WTC11 (cell line): ENCODE measurements around the gene GNAO1. TPM values are rescaled to one million over a fixed set of nuclear protein-coding genes. Genes with fewer than 3 reads are reported as not detected.

Experiments
- ATAC-seq: fragments of 200-7000 bp; cut with Tn5 transposase; 2 replicates; pipeline ENCODE4 v1.10.0; 2021; ENCODE audit warnings: mild to moderate bottlenecking, moderate library complexity
- CTCF ChIA-PET: fragments of 300-600 bp; sonication (Branson Sonifier 250); formaldehyde crosslinking; loops from one replicate; lab custom pipeline; 2021; ENCODE audit warnings: antibody characterized with exemption; lab: Charles Lee
- POLR2A ChIA-PET: fragments of 350-600 bp; sonication (Branson Sonifier 250); formaldehyde crosslinking; loops from one replicate; lab custom pipeline; 2021; ENCODE audit warnings: antibody characterized with exemption; lab: Charles Lee
- DNase-seq: peaks from one replicate; pipeline ENCODE4 v3.0.0; 2021; ENCODE audit warnings: low spot score
- H3K27ac Mint-ChIP-seq: 2 replicates; pipeline ENCODE4 v1.8.0; 2021; ENCODE audit warnings: mixed read lengths
- H3K27me3 Mint-ChIP-seq: 2 replicates; pipeline ENCODE4 v1.8.0; 2021; ENCODE audit warnings: low read depth, mild to moderate bottlenecking, moderate library complexity, mixed read lengths
- H3K36me3 Mint-ChIP-seq: 2 replicates; pipeline ENCODE4 v1.8.0; 2021; ENCODE audit warnings: mixed read lengths
- H3K4me1 Mint-ChIP-seq: 2 replicates; pipeline ENCODE4 v1.8.0; 2022; ENCODE audit warnings: mixed read lengths
- H3K4me3 Mint-ChIP-seq: 2 replicates; pipeline ENCODE4 v1.8.0; 2021; ENCODE audit warnings: mild to moderate bottlenecking, moderate library complexity, mixed read lengths
- H3K9me3 Mint-ChIP-seq: 2 replicates; pipeline ENCODE4 v1.8.0; 2021; ENCODE audit warnings: mixed read lengths
- FOXJ3 ChIP-seq: sonication (generic); formaldehyde crosslinking; IDR thresholded peaks from 2 replicates; pipeline ENCODE4 v1.9.0; 2021; ENCODE audit warnings: missing genetic modification reagents, mild to moderate bottlenecking, borderline replicate concordance
- FOXP1 ChIP-seq: sonication (generic); formaldehyde crosslinking; IDR thresholded peaks from 2 replicates; pipeline ENCODE4 v1.8.0; 2022; ENCODE audit warnings: missing genetic modification reagents, mild to moderate bottlenecking, moderate library complexity, borderline replicate concordance
- IRF2 ChIP-seq: sonication (generic); formaldehyde crosslinking; IDR thresholded peaks from 2 replicates; pipeline ENCODE4 v1.8.0; 2022; ENCODE audit warnings: low read depth, missing genetic modification reagents, borderline replicate concordance
- JUN ChIP-seq: sonication (generic); formaldehyde crosslinking; IDR thresholded peaks from 2 replicates; pipeline ENCODE4 v1.8.0; 2023; ENCODE audit warnings: mild to moderate bottlenecking, missing genetic modification reagents
- MYBL2 ChIP-seq: sonication (generic); formaldehyde crosslinking; IDR thresholded peaks from 2 replicates; pipeline ENCODE4 v1.8.1; 2023; ENCODE audit warnings: mild to moderate bottlenecking, moderate library complexity, missing genetic modification reagents
- NFATC4 ChIP-seq: fragments of 250-450 bp; sonication (Bioruptor Pico); IDR thresholded peaks from 2 replicates; pipeline ENCODE4 v1.9.0; 2021; ENCODE audit warnings: mild to moderate bottlenecking
- NR1H2 ChIP-seq: sonication (generic); formaldehyde crosslinking; IDR thresholded peaks from 2 replicates; pipeline ENCODE4 v1.9.0; 2021; ENCODE audit warnings: mild to moderate bottlenecking, moderate library complexity, missing genetic modification reagents
- NR2C2 ChIP-seq: sonication (generic); formaldehyde crosslinking; IDR thresholded peaks from 2 replicates; pipeline ENCODE4 v1.8.0; 2022; ENCODE audit warnings: mild to moderate bottlenecking, missing genetic modification reagents
- OVOL2 ChIP-seq: fragments of 250-450 bp; sonication (Bioruptor Pico); IDR thresholded peaks from 2 replicates; pipeline ENCODE4 v1.9.0; 2021; ENCODE audit warnings: mild to moderate bottlenecking, borderline replicate concordance
- TCF7 ChIP-seq: sonication (generic); formaldehyde crosslinking; IDR thresholded peaks from 2 replicates; pipeline ENCODE4 v1.8.0; 2022; ENCODE audit warnings: mild to moderate bottlenecking, low read depth, missing genetic modification reagents, moderate library complexity
- ZNF121 ChIP-seq: sonication (generic); formaldehyde crosslinking; IDR thresholded peaks from 2 replicates; pipeline ENCODE4 v1.8.0; 2023; ENCODE audit warnings: missing genetic modification reagents
- ZNF219 ChIP-seq: sonication (generic); formaldehyde crosslinking; IDR thresholded peaks from 2 replicates; pipeline ENCODE4 v1.8.0; 2023; ENCODE audit warnings: missing genetic modification reagents, mild to moderate bottlenecking, borderline replicate concordance
- total RNA-seq: library from RNA; stranded (reverse); gene quantifications from 3 replicates; pipeline ENCODE4 v1.2.3, GENCODE V29; 2021
- TF ChIP-seq, protein P1 (sequence below): sonication (generic); formaldehyde crosslinking; IDR thresholded peaks from 2 replicates; pipeline ENCODE4 v1.8.1; 2023; ENCODE audit warnings: mild to moderate bottlenecking, missing genetic modification reagents, moderate library complexity
- TF ChIP-seq, protein P2 (sequence below): sonication (generic); formaldehyde crosslinking; IDR thresholded peaks from 2 replicates; pipeline ENCODE4 v1.8.1; 2022; ENCODE audit warnings: mild to moderate bottlenecking, missing genetic modification reagents, moderate library complexity, borderline replicate concordance
- TF ChIP-seq, protein P3 (sequence below): sonication (generic); formaldehyde crosslinking; IDR thresholded peaks from 2 replicates; pipeline ENCODE4 v1.8.0; 2023; ENCODE audit warnings: mild to moderate bottlenecking, missing genetic modification reagents
- TF ChIP-seq, protein P4 (sequence below): sonication (generic); formaldehyde crosslinking; IDR thresholded peaks from 2 replicates; pipeline ENCODE4 v1.8.0; 2023; ENCODE audit warnings: missing genetic modification reagents
- TF ChIP-seq, protein P5 (sequence below): sonication (generic); formaldehyde crosslinking; IDR thresholded peaks from 2 replicates; pipeline ENCODE4 v1.8.0; 2022; ENCODE audit warnings: mild to moderate bottlenecking, missing genetic modification reagents

GNAO1 gene
- total RNA-seq, 1 experiment from 2014 or later: 30.6 TPM

DNA sequence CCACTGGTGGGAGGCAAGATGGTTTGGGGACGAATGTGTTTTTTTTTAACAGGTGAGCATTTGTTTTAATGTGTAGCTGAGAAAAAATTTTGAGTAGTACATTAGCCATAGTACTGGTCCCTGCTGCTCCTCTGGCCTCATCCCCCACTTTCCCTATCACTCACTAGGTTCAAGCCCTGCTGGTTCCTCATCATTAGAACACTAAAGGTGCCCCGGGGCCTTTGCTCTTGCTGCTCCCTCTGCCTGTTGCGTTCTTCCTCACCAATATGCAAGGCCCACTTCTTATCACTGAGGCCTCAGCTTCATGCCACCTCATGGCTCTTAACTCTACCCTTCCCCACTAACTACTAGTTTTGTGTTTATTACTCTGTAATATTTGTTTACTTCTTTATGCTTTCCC is 74.5 kb downstream of the GNAO1 start:
- peaks cover 38% of the 10 kb centered on the region for H3K4me1 Mint-ChIP-seq
- ChIA-PET POLR2A (no interaction called here), CTCF (interaction anchor here (1.0 to 3.4 kb wide), 3 partner anchors 12 to 45 kb away, joined by 3 to 16 read pairs (median 15); no protein-coding TSS in a partner anchor)
- no peak for DNase-seq
- H3K4me3 Mint-ChIP-seq: no peak overlapping the region
- no peaks in the 10 kb centered on the region for H3K9me3 Mint-ChIP-seq
- no peak overlapping the region for H3K27ac Mint-ChIP-seq
- TF ChIP-seq NR2C2 (CRISPR knock-in tag) (no peak), FOXJ3 (CRISPR knock-in tag) (no peak), NFATC4 (CRISPR knock-in tag) (no peak), OVOL2 (no peak), NR1H2 (no peak), ZNF219 (no peak), MYBL2 (CRISPR knock-in tag) (no peak), JUN (CRISPR knock-in tag) (no peak), TCF7 (CRISPR knock-in tag) (no peak), ZNF121 (CRISPR knock-in tag) (no peak)
- TF ChIP-seq, protein P1, sequence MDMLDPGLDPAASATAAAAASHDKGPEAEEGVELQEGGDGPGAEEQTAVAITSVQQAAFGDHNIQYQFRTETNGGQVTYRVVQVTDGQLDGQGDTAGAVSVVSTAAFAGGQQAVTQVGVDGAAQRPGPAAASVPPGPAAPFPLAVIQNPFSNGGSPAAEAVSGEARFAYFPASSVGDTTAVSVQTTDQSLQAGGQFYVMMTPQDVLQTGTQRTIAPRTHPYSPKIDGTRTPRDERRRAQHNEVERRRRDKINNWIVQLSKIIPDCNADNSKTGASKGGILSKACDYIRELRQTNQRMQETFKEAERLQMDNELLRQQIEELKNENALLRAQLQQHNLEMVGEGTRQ (CRISPR knock-in tag): no peak
- TF ChIP-seq, protein P2, sequence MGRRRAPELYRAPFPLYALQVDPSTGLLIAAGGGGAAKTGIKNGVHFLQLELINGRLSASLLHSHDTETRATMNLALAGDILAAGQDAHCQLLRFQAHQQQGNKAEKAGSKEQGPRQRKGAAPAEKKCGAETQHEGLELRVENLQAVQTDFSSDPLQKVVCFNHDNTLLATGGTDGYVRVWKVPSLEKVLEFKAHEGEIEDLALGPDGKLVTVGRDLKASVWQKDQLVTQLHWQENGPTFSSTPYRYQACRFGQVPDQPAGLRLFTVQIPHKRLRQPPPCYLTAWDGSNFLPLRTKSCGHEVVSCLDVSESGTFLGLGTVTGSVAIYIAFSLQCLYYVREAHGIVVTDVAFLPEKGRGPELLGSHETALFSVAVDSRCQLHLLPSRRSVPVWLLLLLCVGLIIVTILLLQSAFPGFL (CRISPR knock-in tag): no peak
- TF ChIP-seq, protein P3, sequence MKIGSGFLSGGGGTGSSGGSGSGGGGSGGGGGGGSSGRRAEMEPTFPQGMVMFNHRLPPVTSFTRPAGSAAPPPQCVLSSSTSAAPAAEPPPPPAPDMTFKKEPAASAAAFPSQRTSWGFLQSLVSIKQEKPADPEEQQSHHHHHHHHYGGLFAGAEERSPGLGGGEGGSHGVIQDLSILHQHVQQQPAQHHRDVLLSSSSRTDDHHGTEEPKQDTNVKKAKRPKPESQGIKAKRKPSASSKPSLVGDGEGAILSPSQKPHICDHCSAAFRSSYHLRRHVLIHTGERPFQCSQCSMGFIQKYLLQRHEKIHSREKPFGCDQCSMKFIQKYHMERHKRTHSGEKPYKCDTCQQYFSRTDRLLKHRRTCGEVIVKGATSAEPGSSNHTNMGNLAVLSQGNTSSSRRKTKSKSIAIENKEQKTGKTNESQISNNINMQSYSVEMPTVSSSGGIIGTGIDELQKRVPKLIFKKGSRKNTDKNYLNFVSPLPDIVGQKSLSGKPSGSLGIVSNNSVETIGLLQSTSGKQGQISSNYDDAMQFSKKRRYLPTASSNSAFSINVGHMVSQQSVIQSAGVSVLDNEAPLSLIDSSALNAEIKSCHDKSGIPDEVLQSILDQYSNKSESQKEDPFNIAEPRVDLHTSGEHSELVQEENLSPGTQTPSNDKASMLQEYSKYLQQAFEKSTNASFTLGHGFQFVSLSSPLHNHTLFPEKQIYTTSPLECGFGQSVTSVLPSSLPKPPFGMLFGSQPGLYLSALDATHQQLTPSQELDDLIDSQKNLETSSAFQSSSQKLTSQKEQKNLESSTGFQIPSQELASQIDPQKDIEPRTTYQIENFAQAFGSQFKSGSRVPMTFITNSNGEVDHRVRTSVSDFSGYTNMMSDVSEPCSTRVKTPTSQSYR (CRISPR knock-in tag): no peak
- TF ChIP-seq, all 79 proteins: peak for 0
- ATAC-seq: no peak
- H3K27me3 Mint-ChIP-seq: no peaks in the 10 kb centered on the region; the same call in 1 of the 2 replicates
- no peaks in the 10 kb centered on the region for H3K36me3 Mint-ChIP-seq

DNA sequence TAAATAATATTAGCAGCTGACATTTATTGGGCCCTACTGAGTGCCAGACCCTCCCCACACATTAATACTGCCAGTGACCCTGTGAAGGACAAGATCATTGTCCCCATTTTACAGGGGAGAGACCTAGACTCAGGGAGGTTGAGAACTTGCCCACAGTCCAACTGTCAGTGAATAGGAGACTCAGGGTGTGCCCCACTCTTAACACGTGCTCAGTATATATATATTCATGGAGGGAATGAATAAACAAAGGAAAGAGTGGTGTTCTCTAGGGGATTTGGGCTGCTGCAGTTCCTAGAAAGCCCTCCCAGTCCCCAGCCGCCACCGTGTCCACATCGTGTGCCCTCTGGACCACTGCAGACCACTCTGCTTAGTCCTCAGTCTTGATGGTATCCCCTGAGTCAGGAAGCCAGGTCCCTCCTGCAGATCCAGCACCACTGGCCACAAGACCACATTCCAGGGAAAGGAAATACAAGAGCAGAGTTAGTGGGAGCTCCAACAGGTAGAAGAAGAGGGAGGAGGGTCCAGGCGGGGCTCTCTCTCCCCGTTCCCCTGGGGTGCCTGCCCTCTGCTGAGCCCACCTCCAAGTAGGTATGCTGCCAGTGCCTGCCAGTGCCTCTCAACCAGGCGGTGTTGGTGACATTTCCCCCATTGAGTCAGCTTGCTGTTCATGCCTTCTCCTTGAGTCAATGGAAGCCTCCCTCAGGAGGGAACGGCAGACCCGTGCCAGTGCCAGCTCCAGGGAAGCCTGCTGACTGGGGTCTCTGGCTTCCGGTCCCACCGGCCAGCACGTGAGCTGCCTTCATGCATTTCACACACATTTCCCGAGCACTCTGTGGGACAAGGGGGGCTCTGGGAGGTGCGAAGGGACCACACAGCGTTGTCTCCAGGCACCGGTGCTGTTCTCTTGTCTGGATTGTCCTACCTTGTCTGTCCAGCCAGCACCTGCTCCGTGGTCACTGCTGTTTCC is 75.6 kb downstream of the GNAO1 start:
- ATAC-seq (no peak), DNase-seq (no peak)
- POLR2A ChIA-PET: no interaction called here
- Mint-ChIP-seq H3K27ac (no peak overlapping the region), H3K9me3 (no peaks in the 10 kb centered on the region), H3K36me3 (no peaks in the 10 kb centered on the region), H3K4me3 (no peak overlapping the region), H3K27me3 (no peaks in the 10 kb centered on the region; the same call in 1 of the 2 replicates), H3K4me1 (peaks cover 38% of the 10 kb centered on the region)
- TF ChIP-seq FOXP1 (no peak), IRF2 (CRISPR knock-in tag) (no peak), ZNF219 (no peak)
- TF ChIP-seq, protein P4, sequence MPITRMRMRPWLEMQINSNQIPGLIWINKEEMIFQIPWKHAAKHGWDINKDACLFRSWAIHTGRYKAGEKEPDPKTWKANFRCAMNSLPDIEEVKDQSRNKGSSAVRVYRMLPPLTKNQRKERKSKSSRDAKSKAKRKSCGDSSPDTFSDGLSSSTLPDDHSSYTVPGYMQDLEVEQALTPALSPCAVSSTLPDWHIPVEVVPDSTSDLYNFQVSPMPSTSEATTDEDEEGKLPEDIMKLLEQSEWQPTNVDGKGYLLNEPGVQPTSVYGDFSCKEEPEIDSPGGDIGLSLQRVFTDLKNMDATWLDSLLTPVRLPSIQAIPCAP (CRISPR knock-in tag): no peak
- TF ChIP-seq, protein P5, sequence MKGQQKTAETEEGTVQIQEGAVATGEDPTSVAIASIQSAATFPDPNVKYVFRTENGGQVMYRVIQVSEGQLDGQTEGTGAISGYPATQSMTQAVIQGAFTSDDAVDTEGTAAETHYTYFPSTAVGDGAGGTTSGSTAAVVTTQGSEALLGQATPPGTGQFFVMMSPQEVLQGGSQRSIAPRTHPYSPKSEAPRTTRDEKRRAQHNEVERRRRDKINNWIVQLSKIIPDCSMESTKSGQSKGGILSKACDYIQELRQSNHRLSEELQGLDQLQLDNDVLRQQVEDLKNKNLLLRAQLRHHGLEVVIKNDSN (CRISPR knock-in tag): no peak
- CTCF ChIA-PET: interaction anchor here (1.0 to 3.4 kb wide), 2 partner anchors 14 to 21 kb away, joined by 3 to 16 read pairs; no protein-coding TSS in a partner anchor
